ENCODE measurements around the gene GLE1.

- TF ChIP-seq FOXA1 (IDR thresholded peaks at IDR 0.05) (no peak), L3MBTL2 (conservative IDR thresholded peaks at IDR 0.05) (no peak), FOXM1 (IDR thresholded peaks at IDR 0.05; ENCODE audit: borderline replicate concordance) (no peak), TARDBP (IDR thresholded peaks at IDR 0.05) (no peak), FOXK2 (IDR thresholded peaks at IDR 0.05) (no peak), SP1 (IDR thresholded peaks at IDR 0.05) (no peak), LEF1 (IDR thresholded peaks at IDR 0.05; ENCODE audit: borderline replicate concordance) (no peak), BHLHE40 (IDR thresholded peaks at IDR 0.05; ENCODE audit: borderline replicate concordance) (no peak), CTBP1 (IDR thresholded peaks at IDR 0.05; ENCODE audit: borderline replicate concordance) (no peak), PKNOX1 (IDR thresholded peaks at IDR 0.05) (no peak), SUZ12 (IDR thresholded peaks at IDR 0.05) (no peak), ELF4 (IDR thresholded peaks at IDR 0.05) (no peak)
Measured at GRCh38 chr9:128486201-128486600, 18.3 kb upstream of the GLE1 start.
